Erythroblast (primary cell): ENCODE data around the gene OR2AE1.

ENCODE experiments used
- GATA1 ChIP-seq: IDR thresholded peaks from 2 replicates; pipeline ENCODE4 v1.6.1; 2011; ENCODE audit warnings: low read depth, mild to moderate bottlenecking, control low read depth, low read length, moderate library complexity
- POLR2A ChIP-seq: IDR thresholded peaks from 2 replicates; pipeline ENCODE4 v1.6.1; 2011; ENCODE audit warnings: mild to moderate bottlenecking, low read length

DNA sequence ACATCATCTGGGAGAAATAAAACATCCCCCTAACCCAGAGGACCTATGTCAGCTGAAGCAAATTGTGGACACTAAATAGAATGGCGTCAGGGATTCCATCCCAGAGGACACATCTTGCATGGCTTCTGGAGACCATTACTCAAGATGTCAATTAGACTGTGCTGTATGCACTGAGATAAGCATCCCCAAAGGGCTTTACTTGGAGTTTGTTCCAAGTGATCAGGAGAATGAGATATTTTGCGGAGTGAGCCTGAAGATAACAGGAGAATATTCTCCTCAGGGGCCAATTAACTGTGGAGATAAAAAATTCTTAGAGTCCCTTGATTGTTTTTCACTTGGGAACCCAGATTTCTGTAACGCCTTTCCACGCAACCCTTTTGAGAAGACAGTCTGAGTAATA lies 4.5 kb upstream of the OR2AE1 start:
- TF ChIP-seq POLR2A (no peak), GATA1 (no peak)
